NCI-H526 (cell line): Measurements from ENCODE around the gene NR5A1.
A peak's percentile ranks its signal among the peaks of the same experiment; 100 is the strongest.

ENCODE experiments used
- DNase-seq, 2 experiments: peaks; one replicate each; lab custom pipeline; 2025; lab: John Stamatoyannopoulos, UW

The NR5A1 gene

GRCh38 chr9:124480621-124480981 is 26.6 kb downstream of the NR5A1 start:
- DNase-seq: peak in 1 of 2 experiments; percentile 63

GRCh38 chr9:124479947-124480620 is 27.1 kb downstream of the NR5A1 start:
- peak; percentile 26 to 59 for DNase-seq

GRCh38 chr9:124479371-124479770 is 27.8 kb downstream of the NR5A1 start:
- no peak for DNase-seq

GRCh38 chr9:124478354-124478753 is 28.8 kb downstream of the NR5A1 start:
- peak in 1 of 2 experiments; percentile 61 for DNase-seq

DNA sequence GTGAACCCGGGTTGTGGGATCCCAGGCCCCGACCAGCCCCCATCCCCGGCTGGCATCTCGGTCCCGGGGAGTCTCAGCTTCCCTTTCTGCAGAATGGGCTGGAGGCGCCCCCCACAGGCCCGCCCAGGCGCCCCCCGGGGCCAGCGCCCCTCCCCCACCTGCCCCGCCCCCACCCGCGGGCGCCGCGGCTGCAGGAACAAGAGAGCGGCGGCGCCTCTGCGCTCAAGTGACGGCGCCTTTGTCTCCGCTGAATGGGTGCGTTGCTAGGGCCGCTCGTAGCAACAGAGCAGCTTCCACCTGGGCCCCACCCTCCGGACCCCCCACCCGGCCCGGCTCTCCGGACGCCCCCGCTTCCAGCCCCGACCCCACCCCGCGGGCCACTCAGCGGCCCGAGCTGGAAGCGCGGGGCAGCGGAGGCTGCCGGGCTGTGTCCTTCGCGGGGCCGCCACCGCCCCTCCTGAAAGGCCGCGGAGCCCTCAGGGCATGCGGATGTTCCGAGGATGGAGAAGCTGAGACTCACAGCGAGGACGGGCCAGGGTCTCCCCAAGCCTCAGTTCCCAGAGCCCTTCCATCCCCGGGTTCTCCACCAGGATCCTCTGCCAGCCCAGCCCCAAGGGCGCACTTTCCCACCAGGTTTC is 29.4 kb downstream of the NR5A1 start:
- peak in 1 of 2 experiments; percentile 71 for DNase-seq

- DNase-seq: peak in 1 of 2 experiments; percentile 38
Observed at GRCh38 chr9:124477211-124477647, 30.0 kb downstream of the NR5A1 start.

DNA sequence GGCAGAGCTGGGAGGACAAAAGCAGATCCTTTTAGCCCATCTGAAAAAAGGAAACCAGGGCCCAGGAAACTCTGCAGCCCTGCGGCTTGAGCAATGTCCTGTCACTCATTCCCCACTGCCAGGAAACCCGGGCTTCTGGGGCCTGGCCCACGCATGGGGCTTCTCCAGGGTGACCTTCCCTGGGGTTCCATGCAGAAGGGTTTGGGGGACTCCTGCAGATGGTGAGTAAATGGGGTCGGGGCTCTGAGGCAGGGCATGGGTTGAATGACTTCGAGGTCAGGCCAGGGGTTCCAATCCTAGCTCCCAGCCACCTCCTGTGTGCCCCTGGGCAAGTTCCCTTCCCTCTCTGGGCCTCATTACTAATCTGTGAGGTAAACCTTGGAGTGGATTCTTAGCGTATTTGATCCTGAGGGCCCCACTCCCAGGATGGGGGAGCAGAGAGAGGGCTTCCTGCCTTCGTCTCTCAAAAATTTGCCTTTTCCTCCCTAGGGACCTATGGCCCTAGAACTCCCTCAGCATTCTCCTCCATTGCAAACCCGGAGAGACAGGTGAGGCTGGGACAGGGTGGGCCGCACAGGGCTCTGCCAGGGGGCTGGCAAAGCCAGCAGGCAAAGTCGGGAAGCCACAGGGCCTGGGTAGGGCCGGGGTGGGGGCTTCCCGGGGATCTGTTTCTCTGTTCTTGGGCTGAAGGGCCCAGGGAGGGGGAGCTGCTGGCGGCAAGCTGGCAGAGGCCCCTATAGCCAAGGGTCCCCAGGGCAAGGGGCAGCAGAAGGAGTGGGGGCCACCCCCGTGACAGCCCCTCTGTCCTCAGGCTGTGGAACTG is 31.1 kb downstream of the NR5A1 start:
- DNase-seq: peak in 1 of 2 experiments; percentile 63

DNA sequence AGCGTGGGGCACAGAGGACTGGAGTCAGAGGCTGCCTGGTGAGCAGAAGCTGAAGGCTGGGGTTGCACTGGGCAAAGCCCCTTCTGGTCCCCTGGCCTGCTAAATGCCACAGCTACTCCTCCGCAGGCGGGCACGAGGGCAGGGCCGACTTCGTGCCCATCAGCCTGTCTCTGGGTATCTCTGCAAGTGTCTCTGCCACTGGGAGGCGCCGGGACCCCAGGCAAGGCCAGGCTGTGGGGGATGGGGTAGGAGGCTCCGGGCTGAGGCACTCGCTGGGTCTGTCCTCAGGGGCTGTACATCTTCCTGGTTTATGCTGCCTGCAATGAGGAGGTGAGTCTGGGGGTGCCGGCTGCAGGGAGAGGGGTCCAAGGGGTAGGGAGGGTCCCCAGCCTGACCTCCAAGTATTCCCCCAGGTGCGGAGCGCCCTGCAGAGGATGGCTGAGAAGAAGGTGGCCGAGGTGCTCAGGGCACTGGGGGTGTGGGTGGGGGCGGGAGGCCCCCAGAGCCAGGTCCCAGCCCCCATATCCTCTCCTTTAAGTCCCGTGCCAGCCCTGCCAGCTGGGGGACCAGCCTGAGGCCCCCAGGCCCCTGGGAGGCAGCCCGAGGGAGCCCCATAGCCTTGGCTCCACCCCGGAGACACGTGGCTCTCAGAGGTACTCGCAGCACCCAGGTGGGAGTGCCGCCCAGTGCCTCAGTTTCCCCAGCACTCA is 31.9 kb downstream of the NR5A1 start:
- no peak for DNase-seq

GRCh38 chr9:124474151-124474550 is 33.0 kb downstream of the NR5A1 start:
- DNase-seq: no peak

- no peak for DNase-seq
Observed at GRCh38 chr9:124473310-124473709, 33.9 kb downstream of the NR5A1 start.

- DNase-seq: no peak
Observed at GRCh38 chr9:124472770-124473169, 34.4 kb downstream of the NR5A1 start.

GRCh38 chr9:124471761-124472160 is 35.4 kb downstream of the NR5A1 start:
- DNase-seq: no peak

- no peak for DNase-seq
Observed at GRCh38 chr9:124470726-124471125, 36.5 kb downstream of the NR5A1 start.

DNA sequence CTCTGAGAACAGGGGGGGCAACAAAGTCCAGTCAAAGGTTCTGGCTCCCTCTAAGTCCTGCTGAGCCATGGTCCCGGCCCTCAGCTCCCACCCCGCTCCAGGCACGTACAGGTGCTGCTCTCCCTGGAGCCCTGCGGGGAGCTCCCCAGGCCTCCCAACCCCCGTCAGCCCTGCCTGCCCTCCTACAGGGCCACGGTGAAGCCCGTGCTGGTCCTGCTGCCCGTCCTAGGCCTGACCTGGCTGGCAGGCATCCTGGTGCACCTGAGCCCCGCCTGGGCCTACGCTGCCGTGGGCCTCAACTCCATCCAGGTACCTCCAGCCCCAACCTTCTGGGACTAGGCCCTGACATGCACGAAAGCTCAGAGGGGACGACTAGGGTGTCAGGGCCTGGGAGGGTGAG is 36.9 kb downstream of the NR5A1 start:
- no peak for DNase-seq

- no peak for DNase-seq
Observed at GRCh38 chr9:124469011-124469832, 38.0 kb downstream of the NR5A1 start.

DNA sequence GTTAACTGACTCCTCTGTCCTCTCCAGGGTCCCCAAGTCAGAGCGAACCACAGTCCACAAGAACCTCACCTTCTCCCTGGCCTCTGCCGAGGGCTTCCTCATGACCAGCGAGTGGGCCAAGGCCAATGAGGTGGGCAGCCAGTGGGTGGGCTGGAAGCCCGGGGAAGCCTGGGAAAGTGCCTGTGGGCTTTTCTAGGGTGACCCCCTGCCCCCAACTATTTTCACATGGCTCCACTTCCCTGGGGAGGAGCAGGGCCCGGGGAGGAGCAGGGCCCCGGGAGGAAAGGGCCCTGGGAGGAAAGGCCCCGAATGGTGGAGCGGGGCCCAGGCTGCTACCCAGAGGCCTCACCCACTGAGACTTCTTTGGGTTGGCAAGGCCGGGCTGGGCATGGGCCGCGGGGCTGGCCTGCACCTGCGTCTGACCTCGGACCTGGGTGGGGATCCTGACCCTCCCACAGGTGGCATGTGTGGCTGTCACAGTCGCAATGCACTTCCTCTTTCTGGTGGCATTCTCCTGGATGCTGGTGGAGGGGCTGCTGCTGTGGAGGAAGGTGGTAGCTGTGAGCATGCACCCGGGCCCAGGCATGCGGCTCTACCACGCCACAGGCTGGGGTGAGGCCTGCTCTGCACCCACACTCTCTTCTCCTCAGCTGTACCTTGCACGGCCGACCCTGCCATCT is 39.0 kb downstream of the NR5A1 start:
- DNase-seq: no peak

- DNase-seq: no peak
Observed at GRCh38 chr9:124467410-124468060, 39.7 kb downstream of the NR5A1 start.

DNA sequence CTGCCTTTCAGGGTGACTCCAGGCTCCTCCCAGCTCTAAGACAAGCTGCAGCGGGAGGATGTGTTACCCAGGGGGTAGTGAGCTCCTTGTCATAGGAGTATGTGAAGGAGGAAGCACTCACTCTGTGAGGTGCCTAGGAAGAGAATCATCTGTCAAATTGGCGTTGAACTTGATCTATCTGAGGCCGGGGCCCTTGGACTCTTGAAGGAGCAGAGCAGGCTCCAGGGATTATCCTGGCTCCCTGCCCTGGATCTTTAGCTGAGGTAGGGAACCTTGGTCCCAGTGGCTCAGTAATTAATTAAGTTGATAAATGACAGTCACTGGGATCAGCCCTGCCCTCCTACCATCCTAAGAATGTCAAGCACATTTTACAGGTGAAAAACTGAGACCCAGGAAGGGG is 41.5 kb downstream of the NR5A1 start:
- no peak for DNase-seq

GRCh38 chr9:124462739-124463138 is 44.5 kb downstream of the NR5A1 start:
- no peak for DNase-seq

DNA sequence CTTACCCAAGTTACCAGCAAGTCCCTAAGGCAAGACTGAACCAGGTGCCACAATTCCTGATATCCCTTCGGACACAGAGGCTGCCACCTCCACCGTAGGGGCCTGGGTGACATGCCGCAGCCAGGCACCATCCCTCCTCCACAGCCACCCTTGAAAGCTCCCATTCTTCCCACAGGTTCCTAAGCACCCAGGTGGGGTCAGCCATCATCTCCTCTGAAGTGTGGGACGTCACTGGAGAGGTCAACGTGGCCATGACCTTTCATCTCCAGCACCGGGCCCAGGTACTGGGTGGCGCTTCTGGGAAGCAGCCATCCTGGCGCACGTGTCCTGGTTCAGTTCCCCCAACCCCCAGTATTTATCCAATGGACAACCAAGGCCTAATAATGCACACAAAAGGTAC is 48.8 kb downstream of the NR5A1 start:
- no peak for DNase-seq
